ENCODE measurements around the gene CDCP1. TPM values are rescaled to one million over a fixed set of nuclear protein-coding genes. Genes with fewer than 3 reads are reported as not detected.

CDCP1 gene
- total and polyA plus RNA-seq, 2 experiments from 2014 or later: 5.4 to 8.8 TPM

DNA sequence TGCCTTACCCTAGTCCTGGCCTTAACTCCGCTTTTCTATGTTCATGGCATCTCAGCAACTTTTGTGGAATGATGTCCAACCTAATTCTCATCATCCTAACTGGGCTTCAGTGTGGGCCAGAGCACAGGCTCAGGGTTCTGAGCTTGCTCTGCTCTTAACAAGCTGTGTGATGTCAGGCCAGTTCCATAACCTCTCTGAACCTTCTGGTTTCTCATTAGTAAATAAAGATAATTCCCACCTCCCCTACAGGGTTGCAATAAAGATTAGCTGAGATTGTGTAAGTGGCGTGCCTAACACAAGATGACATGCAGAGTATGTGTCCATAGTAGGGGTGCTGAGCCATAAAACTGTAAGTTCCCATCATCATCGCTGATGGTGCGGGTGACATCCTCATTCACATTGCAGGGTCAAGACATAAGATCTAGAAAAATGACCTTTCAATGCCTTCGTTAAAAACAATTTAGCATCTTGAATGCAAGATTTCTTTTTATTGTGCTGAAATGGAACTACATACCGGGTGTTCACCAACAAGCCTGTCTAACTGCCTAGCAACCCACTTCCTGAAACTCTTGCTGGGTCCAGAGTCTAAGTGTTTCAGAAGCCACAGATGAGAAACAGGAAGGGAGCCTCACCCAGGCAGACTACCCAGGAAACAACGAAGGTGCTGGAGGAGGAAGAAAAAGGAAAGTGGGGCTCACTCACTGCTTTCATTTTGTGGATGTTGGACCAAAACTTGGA is 36.2 kb downstream of the CDCP1 start:
- in situ Hi-C loops (cut with MboI): no loop called here
- no peaks in the 10 kb centered on the region for H4K20me1 ChIP-seq (ENCODE audit: insufficient read depth)
- no peaks in the 10 kb centered on the region for H3K79me2 ChIP-seq (ENCODE audit: insufficient read depth)
- H3K27ac ChIP-seq: no peak overlapping the region
- no peak overlapping the region for H3K4me3 ChIP-seq
- 96 to 99% methylated on average over 7 of the region's 7 CpGs for WGBS, 2 experiments (ENCODE audit: low coverage in 1 of 2, low lambda C conversion rate in 2 of 2, missing lambda C conversion rate in 2 of 2)
- no peak overlapping the region for H2AFZ ChIP-seq
- H3K36me3 ChIP-seq (ENCODE audit: low read depth): no peaks in the 10 kb centered on the region
- no peak for DNase-seq
- H3K9me2 ChIP-seq (ENCODE audit: insufficient read depth): no peaks in the 10 kb centered on the region
- no peak overlapping the region for H3K9ac ChIP-seq
- no peaks in the 10 kb centered on the region for H3K9me3 ChIP-seq (ENCODE audit: low read depth)
- no peaks in the 10 kb centered on the region for H3K27me3 ChIP-seq (replicated peaks; ENCODE audit: insufficient read depth)
- TF ChIP-seq EZH2phosphoT487 (IDR thresholded peaks at IDR 0.05; ENCODE audit: insufficient read depth, low read depth) (no peak), EZH2 (IDR thresholded peaks at IDR 0.05; ENCODE audit: insufficient read depth, poor library complexity, severe bottlenecking) (no peak)
- H3K4me2 ChIP-seq (ENCODE audit: unreplicated experiment): no peak overlapping the region
- peaks cover 28% of the 10 kb centered on the region for H3K4me1 ChIP-seq (ENCODE audit: insufficient read depth)
- H3F3A ChIP-seq (ENCODE audit: insufficient read depth): peaks cover 24% of the 10 kb centered on the region

DNA sequence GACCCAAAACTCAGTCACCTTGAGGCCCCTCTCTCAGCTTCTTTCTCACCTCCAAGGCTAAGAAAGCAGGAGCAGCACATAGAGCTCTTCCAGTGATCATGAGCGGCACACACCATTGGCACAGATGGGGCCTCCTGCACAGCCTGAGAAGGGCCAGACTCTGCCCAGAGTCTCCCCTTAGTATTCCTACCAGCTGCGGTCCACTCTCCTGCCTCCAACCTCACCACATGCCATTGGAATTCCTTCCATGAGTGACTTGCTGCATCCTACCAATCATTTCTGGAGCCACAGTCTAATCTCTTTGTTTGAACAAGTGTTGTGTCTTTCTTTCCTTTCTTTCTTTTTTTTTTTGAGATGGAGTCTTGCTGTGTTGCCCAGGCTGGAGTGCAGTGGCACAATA is 39.3 kb downstream of the CDCP1 start:
- H3K4me1 ChIP-seq (ENCODE audit: insufficient read depth): peaks cover 24% of the 10 kb centered on the region
- H3K27ac ChIP-seq: no peak overlapping the region
- TF ChIP-seq EZH2phosphoT487 (IDR thresholded peaks at IDR 0.05; ENCODE audit: insufficient read depth, low read depth): no peak
- no peak for TF ChIP-seq EZH2 (IDR thresholded peaks at IDR 0.05; ENCODE audit: insufficient read depth, poor library complexity, severe bottlenecking)
- no peak overlapping the region for H3K4me3 ChIP-seq
- peak overlapping the region; percentile 53 for H3K4me2 ChIP-seq (ENCODE audit: unreplicated experiment)
- in situ Hi-C loops (cut with MboI): no loop called here
- H3K79me2 ChIP-seq (ENCODE audit: insufficient read depth): no peaks in the 10 kb centered on the region
- 97% methylated on average over 2 of the region's 2 CpGs for WGBS, 2 experiments (ENCODE audit: low coverage in 1 of 2, low lambda C conversion rate in 2 of 2, missing lambda C conversion rate in 2 of 2)
- no peak overlapping the region for H3K9ac ChIP-seq
- H3F3A ChIP-seq (ENCODE audit: insufficient read depth): peaks cover 22% of the 10 kb centered on the region
- no peaks in the 10 kb centered on the region for H3K9me2 ChIP-seq (ENCODE audit: insufficient read depth)
- no peaks in the 10 kb centered on the region for H4K20me1 ChIP-seq (ENCODE audit: insufficient read depth)
- DNase-seq: no peak
- H3K9me3 ChIP-seq (ENCODE audit: low read depth): no peaks in the 10 kb centered on the region
- no peak overlapping the region for H2AFZ ChIP-seq
- no peaks in the 10 kb centered on the region for H3K36me3 ChIP-seq (ENCODE audit: low read depth)
- H3K27me3 ChIP-seq (replicated peaks; ENCODE audit: insufficient read depth): no peaks in the 10 kb centered on the region

DNA sequence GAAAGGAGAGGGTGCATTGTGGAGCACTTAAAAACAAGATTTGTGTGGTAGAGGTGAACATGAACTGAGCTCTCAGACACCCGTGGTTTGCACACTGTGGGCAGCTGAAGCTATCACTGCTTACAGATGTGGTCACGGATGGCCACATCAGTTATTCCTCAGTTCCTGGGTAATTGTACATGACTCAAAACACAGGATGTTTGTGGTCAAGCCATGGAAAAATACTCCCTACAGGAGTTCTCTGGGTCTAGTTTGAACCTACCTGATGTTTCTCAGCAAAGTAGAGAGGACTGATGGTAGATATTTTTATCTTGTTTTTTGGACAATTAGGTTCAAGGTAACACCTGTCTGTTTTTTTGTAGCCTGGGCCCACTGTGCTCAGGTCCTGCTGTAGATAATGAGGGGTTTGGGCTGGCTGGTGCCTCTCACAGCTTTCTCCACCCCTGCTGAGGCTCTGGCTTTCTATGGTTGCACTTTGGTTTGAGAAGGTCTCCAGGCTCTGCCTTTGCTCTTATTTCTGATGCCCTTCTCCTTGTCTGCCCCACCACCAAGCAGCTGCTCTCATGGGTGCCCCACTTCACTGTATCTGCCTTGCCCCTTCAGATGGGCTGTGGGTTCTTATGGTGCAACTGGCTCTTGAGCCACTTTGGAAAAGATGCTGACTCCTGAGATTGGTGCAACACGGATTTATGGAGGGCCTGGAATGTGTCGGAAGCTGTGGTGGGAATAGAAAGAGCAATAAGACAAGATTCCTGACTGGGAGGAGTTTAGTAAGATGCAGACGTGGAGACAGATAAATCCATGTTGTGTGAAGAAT is 40.1 kb downstream of the CDCP1 start:
- Histone ChIP-seq H3K36me3 (ENCODE audit: low read depth) (no peaks in the 10 kb centered on the region), H3K4me1 (ENCODE audit: insufficient read depth) (peaks cover 30% of the 10 kb centered on the region), H3K4me2 (ENCODE audit: unreplicated experiment) (peak overlapping the region; percentile 53), H3K27me3 (replicated peaks; ENCODE audit: insufficient read depth) (no peaks in the 10 kb centered on the region), H3K9me2 (ENCODE audit: insufficient read depth) (no peaks in the 10 kb centered on the region), H3K4me3 (0 out of 2 replicates have a peak overlapping the region, but pooled peaks have one; percentile 16), H4K20me1 (ENCODE audit: insufficient read depth) (no peaks in the 10 kb centered on the region), H2AFZ (no peak overlapping the region), H3K79me2 (ENCODE audit: insufficient read depth) (no peaks in the 10 kb centered on the region), H3K9me3 (ENCODE audit: low read depth) (no peaks in the 10 kb centered on the region), H3F3A (ENCODE audit: insufficient read depth) (peaks cover 27% of the 10 kb centered on the region), H3K9ac (peak overlapping the region; percentile 32; the same call in 1 of the 2 replicates), H3K27ac (peak overlapping the region; percentile 79)
- 36 to 44% methylated on average over 5 of the region's 5 CpGs for WGBS, 2 experiments (ENCODE audit: low coverage in 1 of 2, low lambda C conversion rate in 2 of 2, missing lambda C conversion rate in 2 of 2)
- TF ChIP-seq EZH2 (IDR thresholded peaks at IDR 0.05; ENCODE audit: insufficient read depth, poor library complexity, severe bottlenecking) (no peak), EZH2phosphoT487 (IDR thresholded peaks at IDR 0.05; ENCODE audit: insufficient read depth, low read depth) (peak; percentile 79; the same call in 1 of the 2 replicates)
- DNase-seq: peak; percentile 93
- in situ Hi-C loops (cut with MboI): no loop called here

Measured in GM23248 (cell line).